IPS-11a (cell line): ENCODE data around the gene ASIC1.

Experiments
- H3K4me3 ChIP-seq: one replicate; pipeline ENCODE4 v1.5.1; 2013; ENCODE audit warnings: low read depth, low read length, control low read depth

Gene ASIC1

GRCh38 chr12:50104417-50105366 is 47.3 kb downstream of the ASIC1 start:
- no peak overlapping the region for H3K4me3 ChIP-seq

GRCh38 chr12:50105913-50106450 is 48.6 kb downstream of the ASIC1 start:
- H3K4me3 ChIP-seq: no peak overlapping the region

- H3K4me3 ChIP-seq: no peak overlapping the region
Measured at GRCh38 chr12:50106907-50107306, 49.5 kb downstream of the ASIC1 start.

- H3K4me3 ChIP-seq: no peak overlapping the region
Measured at GRCh38 chr12:50107416-50108268, 50.2 kb downstream of the ASIC1 start.

- no peak overlapping the region for H3K4me3 ChIP-seq
Measured at GRCh38 chr12:50109319-50109718, 51.9 kb downstream of the ASIC1 start.

GRCh38 chr12:50110127-50110761 is 52.8 kb downstream of the ASIC1 start:
- H3K4me3 ChIP-seq: no peak overlapping the region

- H3K4me3 ChIP-seq: peak overlapping the region; percentile 33
Measured at GRCh38 chr12:50110762-50111351, 53.5 kb downstream of the ASIC1 start.

GRCh38 chr12:50111395-50111692 is 53.9 kb downstream of the ASIC1 start:
- H3K4me3 ChIP-seq: peak overlapping the region; percentile 33

- H3K4me3 ChIP-seq: peak within 1 kb of the TSS; percentile 90
Measured at GRCh38 chr12:50111693-50112455, 54.5 kb downstream of the ASIC1 start, which contains the start of gene COX14. TSS of gene COX14 (plus strand) at chr12:50112236. CDS start at chr12:50120044, 7,808 bp downstream.

GRCh38 chr12:50112456-50113218 is 55.2 kb downstream of the ASIC1 start:
- peak overlapping the region; percentile 90 for H3K4me3 ChIP-seq

GRCh38 chr12:50117057-50117622 is 59.7 kb downstream of the ASIC1 start:
- H3K4me3 ChIP-seq: no peak overlapping the region

GRCh38 chr12:50119387-50119786 is 62.0 kb downstream of the ASIC1 start:
- H3K4me3 ChIP-seq: no peak overlapping the region

GRCh38 chr12:50120521-50120920 is 63.1 kb downstream of the ASIC1 start:
- no peak overlapping the region for H3K4me3 ChIP-seq

GRCh38 chr12:50120953-50121352 is 63.6 kb downstream of the ASIC1 start:
- no peak overlapping the region for H3K4me3 ChIP-seq

- H3K4me3 ChIP-seq: no peak overlapping the region
Measured at GRCh38 chr12:50121641-50122040, 64.2 kb downstream of the ASIC1 start.

GRCh38 chr12:50123203-50123602 is 65.8 kb downstream of the ASIC1 start:
- H3K4me3 ChIP-seq: no peak overlapping the region

- H3K4me3 ChIP-seq: no peak overlapping the region
Measured at GRCh38 chr12:50127546-50127945, 70.2 kb downstream of the ASIC1 start.

GRCh38 chr12:50129290-50129689 is 71.9 kb downstream of the ASIC1 start:
- no peak overlapping the region for H3K4me3 ChIP-seq
